ENCODE measurements around the gene KNCN.

Gene KNCN

GRCh38 chr1:46569884-46570725, 18.7 kb upstream of the KNCN start:
- DNase-seq (ENCODE audit: insufficient read length, low spot score) (no peak), FAIRE-seq (no peak)
- no peak for TF ChIP-seq CTCF (IDR thresholded peaks at IDR 0.05; ENCODE audit: insufficient read depth, missing control alignments)

- no peak for TF ChIP-seq CTCF (IDR thresholded peaks at IDR 0.05; ENCODE audit: insufficient read depth, missing control alignments)
- FAIRE-seq = no peak
- no peak for DNase-seq (ENCODE audit: insufficient read length, low spot score)
Measured at GRCh38 chr1:46569116-46569515, 17.7 kb upstream of the KNCN start.

- no peak for TF ChIP-seq CTCF (IDR thresholded peaks at IDR 0.05; ENCODE audit: insufficient read depth, missing control alignments)
- no peak for FAIRE-seq
- no peak for DNase-seq (ENCODE audit: insufficient read length, low spot score)
Measured at GRCh38 chr1:46568461-46568891, 17.0 kb upstream of the KNCN start.

GRCh38 chr1:46563341-46563740, 11.9 kb upstream of the KNCN start:
- FAIRE-seq = no peak
- no peak for DNase-seq (ENCODE audit: insufficient read length, low spot score)

GRCh38 chr1:46562498-46562897, 11.1 kb upstream of the KNCN start:
- DNase-seq (ENCODE audit: insufficient read length, low spot score) = no peak
- no peak for FAIRE-seq
- no peak for TF ChIP-seq CTCF (IDR thresholded peaks at IDR 0.05; ENCODE audit: insufficient read depth, missing control alignments)

More at GRCh38 chr1:46563341-46563740, 11.9 kb upstream of the KNCN start:
- TF ChIP-seq CTCF (IDR thresholded peaks at IDR 0.05; ENCODE audit: insufficient read depth, missing control alignments) = no peak

GRCh38 chr1:46558966-46559365, 7.5 kb upstream of the KNCN start:
- TF ChIP-seq CTCF (IDR thresholded peaks at IDR 0.05; ENCODE audit: insufficient read depth, missing control alignments) = no peak
- no peak for FAIRE-seq
- DNase-seq (ENCODE audit: insufficient read length, low spot score) = no peak

Measured in D721Med (cell line).